ENCODE measurements around the gene HAUS3.

DNA sequence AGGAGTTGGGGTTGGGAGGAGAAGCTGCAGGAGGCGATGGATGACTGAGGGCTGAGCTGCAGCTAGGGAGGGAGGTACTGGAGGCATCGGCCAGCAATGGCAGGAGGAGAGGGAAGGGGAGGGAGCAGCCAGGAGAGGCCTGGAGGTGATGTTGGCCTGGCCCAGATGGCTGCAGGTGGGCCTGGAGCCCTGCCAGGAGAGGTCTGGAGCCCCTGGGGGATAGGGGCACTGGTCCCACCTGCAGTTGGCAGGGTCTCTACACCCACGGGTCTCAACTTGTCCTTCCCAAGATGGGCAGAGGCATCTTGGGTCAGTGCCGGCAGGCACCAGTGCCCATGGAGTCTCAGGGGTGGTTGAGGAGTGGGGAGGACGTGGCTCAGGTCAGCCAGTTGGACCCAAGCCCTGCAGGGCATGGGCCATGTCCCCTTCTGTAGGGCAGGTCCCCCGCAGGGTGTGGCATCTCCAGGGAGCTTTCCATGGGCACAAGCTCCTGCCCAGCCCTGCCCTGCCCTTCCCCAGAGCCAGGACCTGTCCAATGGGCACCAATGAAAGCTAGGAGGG lies 22.6 kb upstream of the HAUS3 start:
- TF ChIP-seq POLR2A (IDR thresholded peaks at IDR 0.05), result no peak
- TF ChIP-seq, protein P1, sequence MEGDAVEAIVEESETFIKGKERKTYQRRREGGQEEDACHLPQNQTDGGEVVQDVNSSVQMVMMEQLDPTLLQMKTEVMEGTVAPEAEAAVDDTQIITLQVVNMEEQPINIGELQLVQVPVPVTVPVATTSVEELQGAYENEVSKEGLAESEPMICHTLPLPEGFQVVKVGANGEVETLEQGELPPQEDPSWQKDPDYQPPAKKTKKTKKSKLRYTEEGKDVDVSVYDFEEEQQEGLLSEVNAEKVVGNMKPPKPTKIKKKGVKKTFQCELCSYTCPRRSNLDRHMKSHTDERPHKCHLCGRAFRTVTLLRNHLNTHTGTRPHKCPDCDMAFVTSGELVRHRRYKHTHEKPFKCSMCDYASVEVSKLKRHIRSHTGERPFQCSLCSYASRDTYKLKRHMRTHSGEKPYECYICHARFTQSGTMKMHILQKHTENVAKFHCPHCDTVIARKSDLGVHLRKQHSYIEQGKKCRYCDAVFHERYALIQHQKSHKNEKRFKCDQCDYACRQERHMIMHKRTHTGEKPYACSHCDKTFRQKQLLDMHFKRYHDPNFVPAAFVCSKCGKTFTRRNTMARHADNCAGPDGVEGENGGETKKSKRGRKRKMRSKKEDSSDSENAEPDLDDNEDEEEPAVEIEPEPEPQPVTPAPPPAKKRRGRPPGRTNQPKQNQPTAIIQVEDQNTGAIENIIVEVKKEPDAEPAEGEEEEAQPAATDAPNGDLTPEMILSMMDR (IDR thresholded peaks at IDR 0.05), result no peak

Measured in esophagus squamous epithelium (tissue), 4 donors.